H1 (cell line): ENCODE measurements around the gene SHISA6. TPM values are rescaled to one million over a fixed set of nuclear protein-coding genes. Genes with fewer than 3 reads are reported as not detected.

Experiments
- CTCF ChIA-PET: fragments of 300-600 bp; sonication (Branson Sonifier 250); formaldehyde crosslinking; loops from one replicate; lab custom pipeline; 2021; ENCODE audit not compliant: partially characterized antibody; lab: Charles Lee
- POLR2A ChIA-PET: fragments of 300-600 bp; sonication (Branson Sonifier 250); formaldehyde crosslinking; loops from one replicate; lab custom pipeline; 2021; ENCODE audit warnings: inconsistent platforms; ENCODE audit not compliant: partially characterized antibody; lab: Charles Lee
- DNase-seq, 2 experiments: peaks; one replicate each; pipeline versions ENCODE4 v3.0.0 to v3.0.0-alpha.2; 2010 to 2022; ENCODE audit warnings: low spot score in 2 of 2, low read depth in 1 of 2, mixed read lengths in 1 of 2
- FAIRE-seq: peaks from 2 replicates; lab custom pipeline; 2011; peaks lifted over from hg19 to GRCh38; lab: Jason Lieb, UNC
- H2AFZ ChIP-seq: 2 replicates; pipeline ENCODE4 v1.8.1; 2012; ENCODE audit warnings: low read length, inconsistent platforms
- H2AK5ac ChIP-seq: 2 replicates; pipeline ENCODE4 v1.6.1; 2013; ENCODE audit warnings: low read depth, low read length
- H2BK120ac ChIP-seq: replicated peaks from 2 replicates; pipeline ENCODE3; 2013; ENCODE audit warnings: low read depth, low read length, inconsistent platforms
- H2BK12ac ChIP-seq: 2 replicates; pipeline ENCODE4 v1.6.1; 2013; ENCODE audit warnings: low read depth, low read length
- H2BK15ac ChIP-seq: 2 replicates; pipeline ENCODE4 v1.6.1; 2013; ENCODE audit warnings: low read length
- H2BK20ac ChIP-seq: 2 replicates; pipeline ENCODE4 v1.6.1; 2013; ENCODE audit warnings: low read length
- H2BK5ac ChIP-seq: 2 replicates; pipeline ENCODE4 v1.6.1; 2013; ENCODE audit warnings: low read depth, low read length
- H3K14ac ChIP-seq: 2 replicates; pipeline ENCODE4 v1.6.1; 2013; ENCODE audit warnings: inconsistent platforms; ENCODE audit not compliant: insufficient read length
- H3K18ac ChIP-seq: 2 replicates; pipeline ENCODE4 v1.6.1; 2013; ENCODE audit warnings: low read length; ENCODE audit errors: extremely low read depth
- H3K23ac ChIP-seq: 2 replicates; pipeline ENCODE4 v1.6.1; 2013; ENCODE audit warnings: inconsistent platforms; ENCODE audit not compliant: insufficient read length
- H3K23me2 ChIP-seq: 2 replicates; pipeline ENCODE4 v1.6.1; 2013; ENCODE audit warnings: low read depth, low read length
- H3K27ac ChIP-seq: 2 replicates; pipeline ENCODE4 v1.6.1; 2011; ENCODE audit warnings: low read depth, low read length, inconsistent platforms
- H3K27me3 ChIP-seq, 4 experiments: replicated peaks in 1 of 4; 1 replicate in 1 of 4; 2 replicates in 3 of 4; pipeline versions ENCODE4 v1.6.1 to v1.8.1; 2011 to 2013; ENCODE audit warnings: low read length in 3 of 4, mild to moderate bottlenecking in 3 of 4, inconsistent platforms in 2 of 4, mixed read lengths in 2 of 4, moderate library complexity in 1 of 4; ENCODE audit not compliant: control insufficient read depth in 3 of 4, insufficient read depth in 3 of 4; ENCODE audit errors: extremely low read depth in 1 of 4
- H3K36me3 ChIP-seq, 4 experiments: 2 replicates each; pipeline versions ENCODE4 v1.6.1 to v1.8.1; 2011 to 2013; ENCODE audit warnings: mild to moderate bottlenecking in 4 of 4, low read length in 3 of 4, moderate library complexity in 2 of 4, control low read depth in 1 of 4, inconsistent platforms in 1 of 4; ENCODE audit not compliant: insufficient read depth in 4 of 4, control insufficient read depth in 2 of 4
- H3K4ac ChIP-seq: replicated peaks from 2 replicates; pipeline ENCODE3; 2013; ENCODE audit warnings: low read length, low read depth, mixed read lengths, inconsistent platforms; ENCODE audit not compliant: insufficient read length
- H3K4me1 ChIP-seq, 4 experiments: replicated peaks in 1 of 4; 1 replicate in 1 of 4; 2 replicates in 3 of 4; pipeline versions ENCODE4 v1.6.1 to v1.8.1; 2011 to 2013; ENCODE audit warnings: low read length in 3 of 4, inconsistent platforms in 2 of 4, mixed read lengths in 1 of 4; ENCODE audit not compliant: insufficient read depth in 4 of 4, control insufficient read depth in 3 of 4
- H3K4me2 ChIP-seq, 2 experiments: 2 replicates each; pipeline versions ENCODE4 v1.6.1 to v1.8.1; 2011 to 2013; ENCODE audit warnings: low read depth in 2 of 2, low read length in 2 of 2, control low read depth in 1 of 2, inconsistent platforms in 1 of 2, mild to moderate bottlenecking in 1 of 2; ENCODE audit not compliant: insufficient read depth in 1 of 2
- H3K4me3 ChIP-seq, 4 experiments: fragments of 200-600, 300-600 bp in 1 of 4; sonication (generic), shearing (Covaris generic), sonication (Bioruptor Twin) in 1 of 4; 2 replicates each; pipeline versions ENCODE4 v1.5.1 to v1.8.1; 2011 to 2016; ENCODE audit warnings: low read length in 4 of 4, low read depth in 3 of 4, control low read depth in 2 of 4, inconsistent platforms in 2 of 4, mild to moderate bottlenecking in 2 of 4, mixed read lengths in 1 of 4, moderate library complexity in 1 of 4; ENCODE audit not compliant: insufficient read depth in 2 of 4; ENCODE audit errors: extremely low read depth in 1 of 4
- H3K56ac ChIP-seq: replicated peaks from 2 replicates; pipeline ENCODE3; 2013; ENCODE audit warnings: low read depth, mild to moderate bottlenecking, mixed read lengths, low read length, inconsistent platforms; ENCODE audit not compliant: insufficient read length
- H3K79me1 ChIP-seq: 2 replicates; pipeline ENCODE4 v1.6.1; 2013; ENCODE audit warnings: low read depth, low read length, control low read depth
- H3K79me2 ChIP-seq, 2 experiments: 2 replicates each; pipeline versions ENCODE4 v1.6.1 to v1.8.1; 2012 to 2013; ENCODE audit warnings: low read length in 2 of 2, mild to moderate bottlenecking in 2 of 2, inconsistent platforms in 1 of 2; ENCODE audit not compliant: insufficient read depth in 2 of 2, control insufficient read depth in 1 of 2
- H3K9ac ChIP-seq, 4 experiments: replicated peaks in 1 of 4; 1 replicate in 1 of 4; 2 replicates in 3 of 4; pipeline versions ENCODE4 v1.6.1 to v1.8.1; 2011 to 2013; ENCODE audit warnings: low read depth in 3 of 4, low read length in 3 of 4, control low read depth in 2 of 4, mild to moderate bottlenecking in 2 of 4, moderate library complexity in 2 of 4, inconsistent platforms in 1 of 4; ENCODE audit errors: extremely low read depth in 1 of 4
- H3K9me3 ChIP-seq, 2 experiments: 2 replicates each; pipeline versions ENCODE4 v1.6.1 to v1.8.1; 2012 to 2013; ENCODE audit warnings: mild to moderate bottlenecking in 2 of 2, moderate library complexity in 2 of 2, control low read depth in 1 of 2, inconsistent platforms in 1 of 2, low read depth in 1 of 2, low read length in 1 of 2, mixed read lengths in 1 of 2; ENCODE audit not compliant: insufficient read depth in 2 of 2
- H4K20me1 ChIP-seq, 2 experiments: replicated peaks in 1 of 2; 2 replicates each; pipeline versions ENCODE3 to v1.8.1; 2011 to 2013; ENCODE audit warnings: inconsistent platforms in 2 of 2, low read length in 2 of 2, mild to moderate bottlenecking in 1 of 2; ENCODE audit not compliant: insufficient read depth in 2 of 2, control insufficient read depth in 1 of 2
- H4K5ac ChIP-seq: 2 replicates; pipeline ENCODE4 v1.6.1; 2013; ENCODE audit warnings: low read length, low read depth, mixed read lengths, inconsistent platforms; ENCODE audit not compliant: insufficient read length
- H4K8ac ChIP-seq: 2 replicates; pipeline ENCODE4 v1.8.0; 2013; ENCODE audit warnings: mild to moderate bottlenecking, moderate library complexity, low read length, inconsistent platforms; ENCODE audit not compliant: insufficient read depth; ENCODE audit errors: extremely low read depth
- H4K91ac ChIP-seq: replicated peaks from 2 replicates; pipeline ENCODE3; 2013; ENCODE audit warnings: low read length, mixed read lengths, inconsistent platforms; ENCODE audit not compliant: insufficient read length
- BACH1 ChIP-seq: IDR thresholded peaks from 2 replicates; pipeline ENCODE4 v1.6.1; 2012; ENCODE audit warnings: low read length, improper control_type of control experiment
- BRCA1 ChIP-seq: IDR thresholded peaks from 2 replicates; pipeline ENCODE4 v1.6.1; 2012; ENCODE audit warnings: low read depth, low read length, improper control_type of control experiment
- CEBPB ChIP-seq: IDR thresholded peaks from 2 replicates; pipeline ENCODE4 v1.6.1; 2012; ENCODE audit warnings: low read depth, low read length
- CTCF ChIP-seq, 3 experiments: IDR thresholded peaks; 1 replicate in 2 of 3; 2 replicates in 1 of 3; pipeline versions ENCODE4 v1.5.1 to v1.6.1; 2011; ENCODE audit warnings: low read length in 3 of 3, mild to moderate bottlenecking in 3 of 3, inconsistent platforms in 2 of 3, low read depth in 1 of 3, moderate library complexity in 1 of 3; ENCODE audit not compliant: insufficient read depth in 1 of 3; ENCODE audit errors: control extremely low read depth in 1 of 3
- E2F6 ChIP-seq: IDR thresholded peaks from 2 replicates; pipeline ENCODE4 v1.6.1; 2012; ENCODE audit warnings: inconsistent platforms
- JUN ChIP-seq: IDR thresholded peaks from 2 replicates; pipeline ENCODE4 v1.6.1; 2011; ENCODE audit warnings: low read depth, mild to moderate bottlenecking, improper control_type of control experiment, low read length
- POU5F1 ChIP-seq: IDR thresholded peaks from 2 replicates; pipeline ENCODE4 v1.6.1; 2011; ENCODE audit warnings: low read depth, mild to moderate bottlenecking, low read length, moderate library complexity
- TAF7 ChIP-seq: optimal IDR thresholded peaks from 2 replicates; pipeline ENCODE3; 2011; ENCODE audit warnings: low read depth, mild to moderate bottlenecking, inconsistent platforms, low read length, moderate library complexity, borderline replicate concordance
- USF2 ChIP-seq: IDR thresholded peaks from 2 replicates; pipeline ENCODE4 v1.6.1; 2011; ENCODE audit warnings: low read length, improper control_type of control experiment
- YY1 ChIP-seq: IDR thresholded peaks from 2 replicates; pipeline ENCODE4 v1.6.1; 2011; ENCODE audit warnings: low read depth, mild to moderate bottlenecking, low read length
- ZNF274 ChIP-seq: IDR thresholded peaks from 2 replicates; pipeline ENCODE4 v1.7.0; 2012; ENCODE audit warnings: low read length, borderline replicate concordance; ENCODE audit errors: extremely low read depth
- WGBS, 2 experiments: shearing (Covaris generic) in 1 of 2; methylation state at CpG; one replicate each; pipeline versions ENCODE4 v1.1.6 to v1.1.7; 2013 to 2015; ENCODE audit warnings: low lambda C conversion rate in 2 of 2, mixed read lengths in 2 of 2, inconsistent platforms in 1 of 2, low coverage in 1 of 2, missing lambda C conversion rate in 1 of 2; ENCODE audit not compliant: insufficient replicate concordance in 2 of 2, insufficient coverage in 1 of 2, insufficient read length in 1 of 2; ENCODE audit errors: extremely low coverage in 1 of 2, missing lambda C conversion rate in 1 of 2; 5-methylcytosine and 5-hydroxymethylcytosine counted together
- polyA plus RNA-seq, 7 experiments: library from polyadenylated mRNA; depleted of rRNA in 3 of 7; stranded (reverse) in 5 of 7; unstranded in 2 of 7; fragments of >200 nt in 5 of 7; fragments of 200-250 nt in 2 of 7; gene quantifications; 1 replicate in 5 of 7; 2 replicates in 1 of 7; 4 replicates in 1 of 7; pipeline versions ENCODE4 v1.2.1 to v1.2.3, GENCODE V29; 2011 to 2013; ENCODE audit warnings: missing spikeins in 2 of 7, mixed read lengths in 2 of 7
- total RNA-seq: library from RNA; stranded (reverse); fragmentation: NEBNext Ultra II Directional; extraction: Animal tissue kit (Norgen Biotek cat#: 25700); gene quantifications from 2 replicates; pipeline ENCODE4 v1.2.1, GENCODE V29; 2021

The SHISA6 gene
- total and polyA plus RNA-seq, 2 of the 8 experiments (the other 6 are each of a cell fraction or from before 2014, with no cell fraction given), result 2.9 to 4.8 TPM

- Histone ChIP-seq H3K27ac (no peak overlapping the region), H2BK20ac (no peak overlapping the region), H3K4me2 (no peak overlapping the region), H2BK5ac (no peak overlapping the region), H3K79me2 (no peaks in the 10 kb centered on the region), H4K91ac (no peak overlapping the region), H3K18ac (no peak overlapping the region), H3K79me1 (no peaks in the 10 kb centered on the region), H2BK15ac (no peak overlapping the region), H3K23me2 (no peaks in the 10 kb centered on the region), H2BK12ac (no peak overlapping the region), H2BK120ac (no peak overlapping the region), H3K9ac (no peak overlapping the region), H3K14ac (no peak overlapping the region), H3K4ac (no peak overlapping the region), H3K56ac (no peak overlapping the region), H2AK5ac (no peak overlapping the region), H4K5ac (no peak overlapping the region), H3K9me3 (no peaks in the 10 kb centered on the region), H3K36me3 (no peaks in the 10 kb centered on the region), H3K4me3 (no peak overlapping the region), H4K20me1 (no peaks in the 10 kb centered on the region), H2AFZ (no peak overlapping the region), H3K27me3 (no peaks in the 10 kb centered on the region), H4K8ac (no peak overlapping the region), H3K4me1 (no peaks in the 10 kb centered on the region), H3K23ac (no peak overlapping the region)
- FAIRE-seq (no peak), DNase-seq (no peak)
- ChIA-PET POLR2A (no interaction called here), CTCF (interaction anchor here (1.5 kb wide), 1 partner anchor 23 kb away, joined by 4 read pairs; no protein-coding TSS in a partner anchor)
- 87% methylated on average over 3 of the region's 3 CpGs; no CpG with 5 or more reads in 1 of the 2 experiments for WGBS, 2 experiments
- TF ChIP-seq POU5F1 (no peak), CEBPB (no peak), BRCA1 (no peak), YY1 (no peak), JUN (no peak), ZNF274 (no peak), BACH1 (no peak), E2F6 (no peak), TAF7 (no peak), CTCF (IDR thresholded peaks at IDR 0.05; ENCODE audit: control extremely low read depth in 1 of 3, insufficient read depth in 1 of 3, low read depth in 1 of 3, low read length in 3 of 3) (no peak), USF2 (no peak)
Measured at GRCh38 chr17:11319894-11320293, 78.9 kb downstream of the SHISA6 start.
